COR-L47 (cell line): ENCODE data around the gene SIRT5.
A peak's percentile ranks its signal among the peaks of the same experiment; 100 is the strongest.

Experiments used
- DNase-seq: peaks from one replicate; lab custom pipeline; 2025; lab: John Stamatoyannopoulos, UW

SIRT5 gene

DNA sequence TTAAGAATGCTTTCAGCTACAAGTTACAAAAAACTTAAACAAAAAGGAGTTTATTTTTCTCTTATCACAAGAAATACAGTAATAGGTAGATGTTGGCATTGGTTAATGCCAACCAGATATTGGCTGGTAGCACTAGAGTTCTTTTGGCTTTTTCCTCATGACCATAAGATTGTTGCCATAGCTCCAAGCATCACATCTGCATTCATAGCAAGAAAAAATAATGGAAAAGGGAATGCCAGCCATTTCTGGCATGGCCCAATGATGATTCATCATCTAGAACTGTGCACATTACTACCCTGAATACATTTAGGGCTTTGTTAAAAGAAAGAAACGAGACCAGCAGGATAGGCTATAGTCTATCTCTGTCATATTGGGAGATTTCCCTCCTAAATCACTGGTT lies 20.8 kb upstream of the SIRT5 start:
- no peak for DNase-seq

- no peak for DNase-seq
These were observed 19.5 kb upstream of the SIRT5 start for GRCh38 chr6:13554929-13555333.

DNA sequence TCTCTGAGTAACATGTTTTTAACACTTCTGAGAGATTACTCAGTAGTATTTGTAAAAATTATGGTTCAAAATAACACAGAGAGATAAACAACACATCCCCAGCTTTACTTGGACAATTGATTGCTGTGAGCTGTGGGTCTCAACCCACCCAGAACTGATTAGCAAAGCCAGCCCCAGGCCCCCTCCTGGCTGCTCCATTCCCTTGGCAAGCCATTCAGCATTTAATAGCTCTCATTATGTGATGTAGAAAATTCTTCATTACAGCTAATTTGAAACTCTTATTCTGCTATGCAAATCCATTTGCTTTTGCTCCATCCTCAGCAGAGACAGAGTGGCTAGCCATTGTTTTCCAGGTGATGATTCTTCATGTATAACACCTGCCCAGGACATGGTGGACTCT lies 16.6 kb upstream of the SIRT5 start:
- no peak for DNase-seq

DNA sequence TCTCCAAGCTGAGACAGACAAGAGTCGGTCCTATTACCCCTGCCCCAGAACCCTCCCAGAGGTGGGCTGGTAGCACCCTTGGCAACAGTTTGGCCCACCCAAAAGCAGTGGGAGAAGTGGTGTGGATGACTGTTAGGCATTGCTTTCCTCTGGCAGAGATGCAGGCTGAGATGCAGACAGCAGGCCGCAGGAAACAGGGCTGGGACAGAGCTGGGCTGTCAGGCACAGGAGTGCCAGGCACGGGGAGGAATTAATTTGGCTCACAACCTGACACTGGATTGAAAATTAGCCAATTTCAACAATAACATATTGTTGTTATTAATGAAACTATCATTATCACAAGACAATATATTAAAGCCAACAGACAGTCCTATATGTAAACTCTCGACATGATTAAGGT lies 15.7 kb upstream of the SIRT5 start:
- no peak for DNase-seq

DNA sequence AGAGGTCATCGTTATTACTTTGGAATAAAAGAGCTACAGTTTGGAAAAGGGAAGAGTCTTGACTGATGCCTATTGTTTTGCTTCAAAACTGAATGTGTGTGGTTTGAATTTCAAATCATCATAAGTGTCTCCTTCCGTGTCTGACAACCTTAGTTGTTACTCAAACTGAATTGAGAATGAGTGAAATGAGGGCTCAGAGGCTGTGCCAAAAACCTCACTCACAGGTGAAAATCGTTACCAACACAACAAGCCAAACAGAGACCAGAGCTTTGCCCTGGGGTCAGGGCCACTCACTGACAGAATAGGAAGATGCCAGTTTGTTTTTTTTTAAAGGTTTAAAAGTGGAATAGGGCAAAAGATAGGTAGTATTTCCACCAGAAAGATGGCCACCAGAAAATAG lies 15.2 kb upstream of the SIRT5 start:
- no peak for DNase-seq

GRCh38 chr6:13559968-13560650 lies 14.3 kb upstream of the SIRT5 start:
- DNase-seq = no peak

GRCh38 chr6:13560651-13561044 lies 13.8 kb upstream of the SIRT5 start:
- no peak for DNase-seq

DNA sequence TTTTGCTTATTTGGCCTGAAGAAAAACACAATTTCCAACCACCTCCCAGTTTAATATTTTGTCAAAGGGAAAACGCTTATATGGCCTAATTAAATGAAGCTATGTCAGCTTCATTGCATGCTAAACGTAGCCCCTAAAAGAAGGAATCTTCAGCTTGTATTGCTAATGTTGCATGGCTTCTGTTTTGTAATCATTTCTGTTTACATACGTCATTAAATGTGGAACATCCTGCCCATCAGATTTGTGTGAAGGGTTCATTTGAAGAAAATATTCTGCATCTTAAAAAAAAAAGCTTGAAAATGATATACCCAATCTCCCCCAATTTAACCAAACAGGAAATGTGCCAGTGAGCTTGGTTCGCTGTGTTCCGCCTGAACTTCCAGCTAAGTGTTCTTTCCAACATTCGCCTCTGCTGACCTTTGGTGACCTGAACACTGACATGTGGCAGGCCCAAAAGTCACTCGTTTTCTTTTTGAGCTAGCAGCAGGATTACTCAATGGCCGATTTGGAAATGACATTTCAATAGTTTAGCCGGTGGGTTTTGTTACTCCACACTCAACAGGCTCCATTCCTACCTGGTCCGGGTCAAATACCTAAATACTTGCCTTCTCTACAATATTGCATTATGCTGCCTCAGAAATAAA lies 12.7 kb upstream of the SIRT5 start:
- DNase-seq = no peak

GRCh38 chr6:13563009-13563408 lies 11.4 kb upstream of the SIRT5 start:
- no peak for DNase-seq

DNA sequence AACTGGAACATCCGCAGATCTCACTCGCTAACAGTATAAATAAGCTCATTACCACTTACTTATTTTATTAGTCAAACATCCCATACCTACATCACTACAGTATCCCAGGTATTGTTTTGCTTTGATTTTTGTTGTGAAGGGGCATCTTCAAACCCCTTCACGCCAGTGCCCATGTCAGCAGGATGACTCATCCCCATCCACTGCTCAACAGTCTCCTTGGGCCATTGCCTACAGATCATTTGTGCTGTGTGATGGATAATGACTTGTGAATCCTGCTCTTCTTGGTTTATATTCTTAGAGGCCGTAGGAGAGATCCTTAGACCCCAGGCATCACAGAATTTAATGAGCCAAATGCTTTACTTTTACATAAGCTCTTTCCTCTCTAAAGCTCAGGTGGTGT lies 8.5 kb upstream of the SIRT5 start:
- DNase-seq = no peak

- no peak for DNase-seq
These were observed 7.9 kb upstream of the SIRT5 start for GRCh38 chr6:13566500-13566899.

- DNase-seq = no peak
These were observed 5.4 kb upstream of the SIRT5 start for GRCh38 chr6:13568970-13569369.

DNA sequence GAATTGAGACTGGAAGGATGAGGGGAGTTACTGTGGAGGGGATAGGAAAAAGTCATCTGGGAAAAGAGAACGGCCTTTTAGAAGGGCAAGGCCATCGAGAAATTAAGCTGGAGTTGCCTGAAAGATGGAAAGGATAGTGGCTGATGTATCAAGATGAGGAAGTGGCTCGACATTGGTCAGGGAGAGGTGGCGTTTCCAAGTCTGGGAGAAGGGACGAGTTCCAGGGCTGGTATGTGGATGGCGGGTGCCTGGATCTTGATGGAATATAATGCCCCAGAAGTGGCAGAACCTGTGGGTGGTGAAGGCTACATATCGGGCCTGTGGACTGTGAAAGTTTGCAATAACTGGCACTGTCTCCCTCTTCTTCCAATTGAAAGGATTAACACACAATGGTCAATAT lies 2.2 kb upstream of the SIRT5 start:
- no peak for DNase-seq

DNA sequence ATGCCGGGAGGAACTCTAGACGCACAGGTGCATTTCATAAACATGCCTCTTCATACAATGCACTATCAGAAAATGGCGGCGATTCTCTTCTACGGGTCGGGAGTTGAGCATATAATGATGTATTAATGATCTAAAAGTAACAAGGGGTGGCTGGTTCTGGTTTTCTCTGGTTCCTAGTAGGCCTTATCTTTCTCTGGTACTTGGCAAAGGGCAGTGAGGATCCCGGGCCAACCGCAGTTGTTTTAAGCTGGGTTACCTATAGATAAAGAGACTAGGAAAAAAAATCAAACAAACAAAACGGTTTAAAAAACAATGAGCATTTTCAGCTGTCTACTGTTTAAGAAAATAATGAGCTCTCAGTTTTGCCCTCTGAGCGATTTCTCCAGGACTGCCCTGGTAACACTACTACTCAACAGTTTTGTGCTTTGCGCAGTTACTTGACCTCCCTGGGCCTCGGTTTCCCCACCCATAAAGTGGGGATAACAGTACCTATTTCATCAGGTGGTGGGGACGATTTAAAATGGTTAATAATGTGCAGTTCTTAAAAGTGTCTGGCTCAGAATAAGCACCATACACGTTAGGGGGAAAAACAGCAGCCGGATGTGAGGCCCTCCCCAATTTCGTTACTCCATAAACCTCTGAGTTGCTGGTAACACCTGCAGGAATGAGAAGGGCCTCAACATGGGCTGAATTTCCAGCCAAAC lies 1.3 kb upstream of the SIRT5 start:
- DNase-seq = no peak

DNA sequence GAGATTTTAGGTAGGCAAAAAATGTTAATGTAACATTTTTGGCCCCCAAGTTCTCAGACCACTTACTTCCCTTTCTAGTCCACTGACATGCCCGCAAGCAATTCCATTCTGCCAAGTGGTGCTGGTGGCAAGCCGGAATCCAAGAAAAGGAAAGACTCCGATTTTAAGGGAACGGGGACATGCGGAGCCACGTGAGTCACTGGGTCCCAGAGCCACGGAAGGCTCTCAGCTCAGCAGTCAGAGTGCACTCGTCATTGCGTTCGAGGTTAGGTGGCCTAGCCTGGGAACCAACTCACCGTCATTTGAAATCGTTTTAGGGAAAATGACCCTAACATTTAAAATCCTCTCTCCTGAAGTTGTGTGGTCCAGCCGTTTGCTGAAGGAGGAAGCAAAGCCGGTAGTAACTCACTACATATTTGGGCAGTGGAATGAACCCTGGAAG lies 711 bp upstream of the SIRT5 start:
- DNase-seq = no peak

GRCh38 chr6:13574149-13574570 lies 241 bp upstream of the SIRT5 start:
- DNase-seq = peak; percentile 94

DNA sequence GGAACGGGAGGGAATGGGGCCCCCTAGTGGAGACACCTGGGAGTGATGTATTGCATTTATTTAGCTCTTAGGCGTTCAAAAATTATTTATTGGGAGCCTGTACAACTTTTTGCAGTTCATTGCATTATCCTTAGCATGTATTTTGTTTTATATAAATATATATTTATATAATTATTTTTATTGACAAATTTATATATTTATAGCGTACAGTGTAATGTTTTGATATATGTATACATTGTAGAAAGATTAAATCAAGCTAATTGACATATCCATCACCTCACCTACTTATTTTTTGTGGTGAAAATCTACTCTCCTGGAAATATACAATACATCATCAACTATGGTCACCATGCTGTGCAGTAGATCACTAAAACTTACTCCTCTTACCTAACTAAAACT lies 975 bp downstream of the SIRT5 start:
- DNase-seq = no peak

- no peak for DNase-seq
These were observed 1.6 kb downstream of the SIRT5 start for GRCh38 chr6:13576017-13576416.

GRCh38 chr6:13577926-13578325 lies 3.5 kb downstream of the SIRT5 start:
- no peak for DNase-seq

DNA sequence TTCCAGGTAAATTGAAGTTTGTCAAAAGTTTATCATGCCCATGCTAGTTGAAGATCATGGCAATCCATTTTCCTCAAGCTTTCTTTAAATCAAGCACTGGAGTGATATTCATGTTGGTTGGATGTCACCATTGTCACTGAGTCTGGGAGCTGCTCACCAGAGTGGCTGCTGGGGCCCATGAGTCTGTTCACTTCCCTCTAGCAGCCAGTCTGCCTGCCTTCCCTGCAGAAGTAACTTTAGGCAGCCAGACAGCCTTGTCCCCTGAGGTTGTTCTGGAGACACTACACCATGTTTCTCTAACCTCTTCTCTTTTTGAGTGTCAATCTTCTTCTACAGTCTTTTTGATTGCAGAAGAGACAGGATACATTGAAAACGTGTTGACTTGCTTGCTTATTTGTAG lies 5.5 kb downstream of the SIRT5 start:
- DNase-seq = no peak

GRCh38 chr6:13581700-13582229 lies 7.4 kb downstream of the SIRT5 start:
- no peak for DNase-seq

- DNase-seq = no peak
These were observed 12.5 kb downstream of the SIRT5 start for GRCh38 chr6:13586603-13587542.
